ENCODE results near the gene RCOR1. TPM values are rescaled to one million over a fixed set of nuclear protein-coding genes. Genes with fewer than 3 reads are reported as not detected.

The RCOR1 gene
- polyA plus RNA-seq, 1 donor from 2014 or later = 10.4 TPM

- Histone ChIP-seq H4K20me1 (ENCODE audit: insufficient read depth) (no peaks in the 10 kb centered on the region), H3K36me3 (ENCODE audit: insufficient read depth, low read length) (no peaks in the 10 kb centered on the region), H3K4me2 (ENCODE audit: low read length) (no peak overlapping the region), H3K4me3 (ENCODE audit: low read length) (no peak overlapping the region), H3K9ac (ENCODE audit: low read length) (no peak overlapping the region), H3K27me3 (ENCODE audit: insufficient read depth, low read depth, low read length) (no peaks in the 10 kb centered on the region), H3K9me2 (ENCODE audit: insufficient read depth, low read length) (no peaks in the 10 kb centered on the region), H3K79me2 (replicated peaks; ENCODE audit: insufficient read depth, low read length) (no peaks in the 10 kb centered on the region), H3F3A (ENCODE audit: insufficient read depth, low read length, poor library complexity, severe bottlenecking) (no peaks in the 10 kb centered on the region), H3K9me3 (ENCODE audit: low read length) (no peaks in the 10 kb centered on the region), H3K27ac (ENCODE audit: low read length) (no peak overlapping the region), H2AFZ (ENCODE audit: low read depth, low read length) (no peak overlapping the region)
- no peak for TF ChIP-seq TAF1 (IDR thresholded peaks at IDR 0.05; ENCODE audit: low read depth)
- TF ChIP-seq MXI1 (conservative IDR thresholded peaks at IDR 0.05; ENCODE audit: poor library complexity, severe bottlenecking) = no peak
- no peak for TF ChIP-seq EZH2 (IDR thresholded peaks at IDR 0.05; ENCODE audit: borderline replicate concordance, insufficient read depth, low read length, poor library complexity, severe bottlenecking)
- no peak for TF ChIP-seq POLR2AphosphoS5 (IDR thresholded peaks at IDR 0.05)
- no peak for TF ChIP-seq EP300 (conservative IDR thresholded peaks at IDR 0.05; ENCODE audit: poor library complexity, severe bottlenecking)
- TF ChIP-seq REST (IDR thresholded peaks at IDR 0.05; ENCODE audit: borderline replicate concordance) = no peak
- TF ChIP-seq, protein P1, sequence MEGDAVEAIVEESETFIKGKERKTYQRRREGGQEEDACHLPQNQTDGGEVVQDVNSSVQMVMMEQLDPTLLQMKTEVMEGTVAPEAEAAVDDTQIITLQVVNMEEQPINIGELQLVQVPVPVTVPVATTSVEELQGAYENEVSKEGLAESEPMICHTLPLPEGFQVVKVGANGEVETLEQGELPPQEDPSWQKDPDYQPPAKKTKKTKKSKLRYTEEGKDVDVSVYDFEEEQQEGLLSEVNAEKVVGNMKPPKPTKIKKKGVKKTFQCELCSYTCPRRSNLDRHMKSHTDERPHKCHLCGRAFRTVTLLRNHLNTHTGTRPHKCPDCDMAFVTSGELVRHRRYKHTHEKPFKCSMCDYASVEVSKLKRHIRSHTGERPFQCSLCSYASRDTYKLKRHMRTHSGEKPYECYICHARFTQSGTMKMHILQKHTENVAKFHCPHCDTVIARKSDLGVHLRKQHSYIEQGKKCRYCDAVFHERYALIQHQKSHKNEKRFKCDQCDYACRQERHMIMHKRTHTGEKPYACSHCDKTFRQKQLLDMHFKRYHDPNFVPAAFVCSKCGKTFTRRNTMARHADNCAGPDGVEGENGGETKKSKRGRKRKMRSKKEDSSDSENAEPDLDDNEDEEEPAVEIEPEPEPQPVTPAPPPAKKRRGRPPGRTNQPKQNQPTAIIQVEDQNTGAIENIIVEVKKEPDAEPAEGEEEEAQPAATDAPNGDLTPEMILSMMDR (IDR thresholded peaks at IDR 0.05; ENCODE audit: poor library complexity, severe bottlenecking) = no peak
- TF ChIP-seq SMC3 (conservative IDR thresholded peaks at IDR 0.05; ENCODE audit: poor library complexity) = no peak
- TF ChIP-seq RAD21 (conservative IDR thresholded peaks at IDR 0.05) = no peak
Observed at GRCh38 chr14:102666635-102667034, 74.2 kb downstream of the RCOR1 start.

- no peak for TF ChIP-seq POLR2AphosphoS5 (IDR thresholded peaks at IDR 0.05)
- TF ChIP-seq, protein P1 (IDR thresholded peaks at IDR 0.05; ENCODE audit: poor library complexity, severe bottlenecking) = no peak
- TF ChIP-seq EZH2 (IDR thresholded peaks at IDR 0.05; ENCODE audit: borderline replicate concordance, insufficient read depth, low read length, poor library complexity, severe bottlenecking) = no peak
- no peak for TF ChIP-seq TAF1 (IDR thresholded peaks at IDR 0.05; ENCODE audit: low read depth)
- no peak for TF ChIP-seq MXI1 (conservative IDR thresholded peaks at IDR 0.05; ENCODE audit: poor library complexity, severe bottlenecking)
- no peak for TF ChIP-seq EP300 (conservative IDR thresholded peaks at IDR 0.05; ENCODE audit: poor library complexity, severe bottlenecking)
- no peak for TF ChIP-seq SMC3 (conservative IDR thresholded peaks at IDR 0.05; ENCODE audit: poor library complexity)
- H3K4me3 ChIP-seq (ENCODE audit: low read length) = no peak overlapping the region
Observed at GRCh38 chr14:102667703-102668102, 75.3 kb downstream of the RCOR1 start.

More at GRCh38 chr14:102667703-102668102, 75.3 kb downstream of the RCOR1 start:
- no peaks in the 10 kb centered on the region for H3K9me2 ChIP-seq (ENCODE audit: insufficient read depth, low read length)
- no peaks in the 10 kb centered on the region for H3K36me3 ChIP-seq (ENCODE audit: insufficient read depth, low read length)
- H3K4me2 ChIP-seq (ENCODE audit: low read length) = no peak overlapping the region
- H4K20me1 ChIP-seq (ENCODE audit: insufficient read depth) = no peaks in the 10 kb centered on the region
- H3K9ac ChIP-seq (ENCODE audit: low read length) = no peak overlapping the region
- H3F3A ChIP-seq (ENCODE audit: insufficient read depth, low read length, poor library complexity, severe bottlenecking) = no peaks in the 10 kb centered on the region
- H3K27ac ChIP-seq (ENCODE audit: low read length) = no peak overlapping the region
- peaks cover 5% of the 10 kb centered on the region for H3K79me2 ChIP-seq (replicated peaks; ENCODE audit: insufficient read depth, low read length)
- H2AFZ ChIP-seq (ENCODE audit: low read depth, low read length) = no peak overlapping the region
- no peaks in the 10 kb centered on the region for H3K27me3 ChIP-seq (ENCODE audit: insufficient read depth, low read depth, low read length)
- no peaks in the 10 kb centered on the region for H3K9me3 ChIP-seq (ENCODE audit: low read length)

Data from neural cell (in vitro differentiated cells).